Thoracic aorta (tissue), 2 donors: ENCODE results near the gene TRIM33. TPM values are rescaled to one million over a fixed set of nuclear protein-coding genes. Genes with fewer than 3 reads are reported as not detected.

Source experiments
- ATAC-seq: fragments of 150-250 bp; one replicate; pipeline ENCODE4 v1.8.0; 2017; ENCODE audit warnings: low read depth; ENCODE audit not compliant: insufficient number of reproducible peaks, low FRiP score
- DNase-seq: peaks from one replicate; pipeline ENCODE4 v3.0.0-alpha.2; 2020; ENCODE audit warnings: low spot score
- H3K27ac ChIP-seq, 2 donors: fragments of 200-600 bp; sonication (generic); 1 replicate in 1 of 2; 2 replicates in 1 of 2; pipeline ENCODE4 v1.5.1; 2016; ENCODE audit warnings: mild to moderate bottlenecking in 2 of 2, moderate library complexity in 2 of 2
- H3K27me3 ChIP-seq: fragments of 200-600 bp; sonication (generic); replicated peaks from 2 replicates; pipeline ENCODE4 v1.6.0; 2016; ENCODE audit warnings: mild to moderate bottlenecking; ENCODE audit not compliant: insufficient read depth
- H3K36me3 ChIP-seq: fragments of 200-600 bp; sonication (generic); one replicate; pipeline ENCODE4 v1.5.1; 2016
- H3K4me1 ChIP-seq, 2 donors: fragments of 200-600 bp; sonication (generic); 1 replicate in 1 of 2; 2 replicates in 1 of 2; pipeline versions ENCODE4 v1.5.1 to v1.6.0; 2016; ENCODE audit warnings: low read depth in 2 of 2, mild to moderate bottlenecking in 1 of 2; ENCODE audit not compliant: control insufficient read depth in 1 of 2
- H3K4me3 ChIP-seq: fragments of 200-600 bp; sonication (generic); 2 replicates; pipeline ENCODE4 v1.5.1; 2016; ENCODE audit warnings: mild to moderate bottlenecking
- H3K9me3 ChIP-seq: fragments of 200-600 bp; sonication (generic); 2 replicates; pipeline ENCODE4 v1.5.1; 2016
- CTCF ChIP-seq: fragments of 200-600 bp; sonication (generic); IDR thresholded peaks from one replicate; pipeline ENCODE4 v1.5.1; 2019; ENCODE audit warnings: antibody characterized with exemption
- total RNA-seq, 2 donors: library from RNA; depleted of rRNA; stranded (reverse); fragments of >200 nt; gene quantifications; one replicate each; pipeline versions ENCODE4 v1.1.0 to v1.2.3, GENCODE V29; 2016

The TRIM33 gene
- total RNA-seq, 2 donors from 2014 or later, result 29.4 to 61.2 TPM

- H3K27ac ChIP-seq, result no peak overlapping the region
- ATAC-seq (no peak), DNase-seq (no peak)
- H3K36me3 ChIP-seq, result no peaks in the 10 kb centered on the region
- H3K27me3 ChIP-seq, result no peaks in the 10 kb centered on the region
- TF ChIP-seq CTCF, result no peak
- no peaks in the 10 kb centered on the region for H3K9me3 ChIP-seq
- H3K4me3 ChIP-seq, result no peak overlapping the region
- H3K4me1 ChIP-seq, result peaks cover 3 to 11% of the 10 kb centered on the region in 2 donors
Observed at GRCh38 chr1:114441332-114441731, 69.7 kb downstream of the TRIM33 start.

GRCh38 chr1:114439369-114439768 lies 71.6 kb downstream of the TRIM33 start:
- Histone ChIP-seq H3K4me1 (peaks cover 3 to 11% of the 10 kb centered on the region in 2 donors), H3K36me3 (no peaks in the 10 kb centered on the region), H3K27ac (no peak overlapping the region), H3K9me3 (no peaks in the 10 kb centered on the region), H3K27me3 (no peaks in the 10 kb centered on the region), H3K4me3 (no peak overlapping the region)
- no peak for TF ChIP-seq CTCF
- ATAC-seq (no peak), DNase-seq (no peak)

- Histone ChIP-seq H3K4me3 (no peak overlapping the region), H3K4me1 (peaks cover 3 to 11% of the 10 kb centered on the region in 2 donors), H3K36me3 (no peaks in the 10 kb centered on the region), H3K27me3 (no peaks in the 10 kb centered on the region), H3K9me3 (no peaks in the 10 kb centered on the region), H3K27ac (no peak overlapping the region)
- TF ChIP-seq CTCF, result no peak
- no peak for ATAC-seq
- no peak for DNase-seq
Observed at GRCh38 chr1:114437812-114438211, 73.2 kb downstream of the TRIM33 start.

- no peak for ATAC-seq
- Histone ChIP-seq H3K9me3 (no peaks in the 10 kb centered on the region), H3K36me3 (no peaks in the 10 kb centered on the region), H3K4me3 (no peak overlapping the region), H3K27ac (no peak overlapping the region), H3K27me3 (no peaks in the 10 kb centered on the region), H3K4me1 (peaks cover 3 to 11% of the 10 kb centered on the region in 2 donors)
- no peak for DNase-seq
- no peak for TF ChIP-seq CTCF
Observed at GRCh38 chr1:114436799-114437198, 74.2 kb downstream of the TRIM33 start.

GRCh38 chr1:114435088-114435715 lies 75.8 kb downstream of the TRIM33 start:
- no peak for TF ChIP-seq CTCF

More at GRCh38 chr1:114435088-114435715, 75.8 kb downstream of the TRIM33 start:
- Histone ChIP-seq H3K4me3 (no peak overlapping the region), H3K27me3 (no peaks in the 10 kb centered on the region), H3K4me1 (peaks cover 3% of the 10 kb centered on the region in 2 donors), H3K36me3 (no peaks in the 10 kb centered on the region), H3K9me3 (no peaks in the 10 kb centered on the region), H3K27ac (no peak overlapping the region)
- DNase-seq, result no peak
- no peak for ATAC-seq
